ENCODE measurements around the gene B3GALT6. TPM values are rescaled to one million over a fixed set of nuclear protein-coding genes. Genes with fewer than 3 reads are reported as not detected.

The B3GALT6 gene
- total RNA-seq, 1 experiment from 2014 or later = 24.6 TPM

DNA sequence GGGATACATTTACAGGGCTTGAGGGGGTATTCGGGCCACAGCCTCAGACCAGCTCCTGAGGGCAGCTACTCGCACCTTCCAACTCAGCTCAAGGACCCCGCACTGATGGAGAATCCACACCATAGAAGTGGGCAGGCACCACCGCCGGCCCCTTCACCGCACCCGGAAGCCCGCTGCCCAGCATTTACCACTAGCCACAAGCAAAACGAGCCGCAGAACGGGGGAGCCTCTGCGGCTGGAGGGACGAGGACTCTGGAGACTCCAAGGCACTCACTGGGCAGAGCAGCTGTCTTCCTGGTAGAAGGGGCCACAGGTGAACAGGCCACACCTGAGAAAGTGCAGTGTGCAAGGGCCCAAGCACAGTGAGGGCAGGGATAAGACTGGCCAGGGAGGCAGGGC, 36.2 kb downstream of the B3GALT6 start:
- H3K27ac Mint-ChIP-seq (ENCODE audit: low read depth, unreplicated experiment) = no peak overlapping the region
- no peak for DNase-seq (ENCODE audit: unreplicated experiment)
- POLR2A ChIA-PET = no interaction called here
- TF ChIP-seq, protein P1, sequence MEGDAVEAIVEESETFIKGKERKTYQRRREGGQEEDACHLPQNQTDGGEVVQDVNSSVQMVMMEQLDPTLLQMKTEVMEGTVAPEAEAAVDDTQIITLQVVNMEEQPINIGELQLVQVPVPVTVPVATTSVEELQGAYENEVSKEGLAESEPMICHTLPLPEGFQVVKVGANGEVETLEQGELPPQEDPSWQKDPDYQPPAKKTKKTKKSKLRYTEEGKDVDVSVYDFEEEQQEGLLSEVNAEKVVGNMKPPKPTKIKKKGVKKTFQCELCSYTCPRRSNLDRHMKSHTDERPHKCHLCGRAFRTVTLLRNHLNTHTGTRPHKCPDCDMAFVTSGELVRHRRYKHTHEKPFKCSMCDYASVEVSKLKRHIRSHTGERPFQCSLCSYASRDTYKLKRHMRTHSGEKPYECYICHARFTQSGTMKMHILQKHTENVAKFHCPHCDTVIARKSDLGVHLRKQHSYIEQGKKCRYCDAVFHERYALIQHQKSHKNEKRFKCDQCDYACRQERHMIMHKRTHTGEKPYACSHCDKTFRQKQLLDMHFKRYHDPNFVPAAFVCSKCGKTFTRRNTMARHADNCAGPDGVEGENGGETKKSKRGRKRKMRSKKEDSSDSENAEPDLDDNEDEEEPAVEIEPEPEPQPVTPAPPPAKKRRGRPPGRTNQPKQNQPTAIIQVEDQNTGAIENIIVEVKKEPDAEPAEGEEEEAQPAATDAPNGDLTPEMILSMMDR (IDR thresholded peaks at IDR 0.05; ENCODE audit: unreplicated experiment) = no peak
- peaks cover 32% of the 10 kb centered on the region for H3K4me1 Mint-ChIP-seq (ENCODE audit: insufficient read depth, unreplicated experiment)
- intact Hi-C loops (cut with micrococcal nuclease) = no loop called here
- CTCF ChIA-PET = interaction anchor here (0.7 kb wide), 1 partner anchor 104 kb away, joined by 3 read pairs; no protein-coding TSS in a partner anchor
- no TSS peak for BruUV-seq (replicated peaks)
- H3K9me3 Mint-ChIP-seq (ENCODE audit: unreplicated experiment) = no peaks in the 10 kb centered on the region
- H3K36me3 Mint-ChIP-seq (ENCODE audit: insufficient read depth, unreplicated experiment) = peaks cover 62% of the 10 kb centered on the region
- no peak overlapping the region for H3K4me3 Mint-ChIP-seq (ENCODE audit: unreplicated experiment)
- H3K27me3 Mint-ChIP-seq (ENCODE audit: insufficient read depth, unreplicated experiment) = no peaks in the 10 kb centered on the region

DNA sequence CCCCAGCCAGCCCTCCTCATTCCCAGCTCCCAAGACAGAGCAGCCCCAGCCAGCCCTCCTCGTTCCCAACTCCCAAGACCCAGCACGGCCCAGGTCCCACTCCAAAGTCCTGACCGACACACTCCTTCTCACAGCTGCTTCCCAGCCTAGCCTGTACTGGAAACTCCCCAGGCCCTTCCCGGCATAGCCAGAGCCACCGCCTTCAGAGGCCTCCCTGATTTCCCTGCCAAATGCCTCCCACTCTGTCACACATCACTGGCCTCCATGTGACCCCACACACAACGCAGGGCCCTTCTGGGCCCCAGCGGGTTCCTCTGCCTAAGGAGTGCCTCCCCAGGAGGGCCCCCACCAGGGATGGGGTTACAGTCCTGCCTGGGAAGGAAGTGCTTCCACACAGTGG, 38.8 kb downstream of the B3GALT6 start:
- ChIA-PET POLR2A (interaction anchor here (1.3 to 1.5 kb wide), 2 partner anchors 11 to 14 kb away, joined by 3 to 8 read pairs; no protein-coding TSS in a partner anchor), CTCF (interaction anchor here (0.9 to 1.2 kb wide), 2 partner anchors 10 to 21 kb away, joined by 3 read pairs; partner anchors contain the start of gene SCNN1D)
- H3K4me1 Mint-ChIP-seq (ENCODE audit: insufficient read depth, unreplicated experiment) = peaks cover 20% of the 10 kb centered on the region
- H3K27me3 Mint-ChIP-seq (ENCODE audit: insufficient read depth, unreplicated experiment) = no peaks in the 10 kb centered on the region
- BruUV-seq (replicated peaks) = no TSS peak
- H3K27ac Mint-ChIP-seq (ENCODE audit: low read depth, unreplicated experiment) = peak overlapping the region; percentile 61
- peaks cover 46% of the 10 kb centered on the region for H3K36me3 Mint-ChIP-seq (ENCODE audit: insufficient read depth, unreplicated experiment)
- TF ChIP-seq, protein P1 (IDR thresholded peaks at IDR 0.05; ENCODE audit: unreplicated experiment) = no peak
- no peaks in the 10 kb centered on the region for H3K9me3 Mint-ChIP-seq (ENCODE audit: unreplicated experiment)
- intact Hi-C loops (cut with micrococcal nuclease) = no loop called here
- no peak for DNase-seq (ENCODE audit: unreplicated experiment)
- H3K4me3 Mint-ChIP-seq (ENCODE audit: unreplicated experiment) = peak overlapping the region; percentile 83

DNA sequence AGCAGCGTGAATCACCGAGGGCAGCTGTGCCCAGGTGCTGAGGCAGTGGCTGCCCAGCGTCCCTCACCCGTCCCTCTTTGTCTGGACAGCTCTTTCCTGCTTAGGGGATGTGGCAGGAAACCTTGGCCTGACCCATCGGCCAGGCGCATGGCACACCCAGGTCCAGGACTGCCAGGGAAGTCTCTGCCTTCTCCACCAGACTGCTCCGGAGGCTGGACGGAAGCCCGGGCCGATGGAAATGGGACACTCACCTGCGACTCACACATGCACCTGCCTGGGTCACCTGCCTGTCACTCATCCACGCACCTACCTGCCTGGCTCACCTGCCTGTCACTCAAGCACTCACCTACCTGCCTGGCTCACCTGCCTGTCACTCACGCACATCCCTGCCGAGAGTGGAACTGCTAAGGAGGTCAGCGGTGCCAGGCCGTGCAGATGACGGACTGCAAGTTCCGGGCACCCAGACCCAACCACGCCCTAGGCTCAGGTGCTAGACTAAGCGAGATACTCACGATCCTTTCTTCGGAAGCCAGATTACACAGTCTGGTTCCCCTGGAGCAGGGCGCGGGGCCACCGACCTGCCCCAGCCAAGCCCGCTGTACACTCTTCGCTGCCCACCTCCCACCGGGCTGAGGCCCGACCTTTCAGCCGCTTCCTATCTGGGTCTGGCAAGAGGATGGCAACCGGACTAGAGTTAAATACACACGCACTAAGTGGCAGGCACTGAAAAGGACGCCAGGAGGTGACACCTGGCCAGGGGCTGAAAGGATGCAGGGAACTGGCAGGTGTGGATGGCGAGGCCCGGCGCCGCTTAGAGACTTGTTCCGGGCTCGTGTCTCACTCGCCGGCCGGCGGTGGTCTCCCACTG, 40.5 kb downstream of the B3GALT6 start:
- TSS peak; percentile 38 for BruUV-seq (replicated peaks)
- peak overlapping the region; percentile 83 for H3K4me3 Mint-ChIP-seq (ENCODE audit: unreplicated experiment)
- POLR2A ChIA-PET = interaction anchor here (0.7 to 1.4 kb wide), 7 partner anchors 8 to 193 kb away, joined by 3 to 7 read pairs (median 4); partner anchors contain the start of gene AURKAIP1
- no peaks in the 10 kb centered on the region for H3K9me3 Mint-ChIP-seq (ENCODE audit: unreplicated experiment)
- peak; percentile 46 for DNase-seq (ENCODE audit: unreplicated experiment)
- TF ChIP-seq, protein P1 (IDR thresholded peaks at IDR 0.05; ENCODE audit: unreplicated experiment) = no peak
- H3K36me3 Mint-ChIP-seq (ENCODE audit: insufficient read depth, unreplicated experiment) = peaks cover 33% of the 10 kb centered on the region
- CTCF ChIA-PET = interaction anchor here (0.6 kb wide), 1 partner anchor 127 kb away, joined by 3 read pairs; no protein-coding TSS in a partner anchor
- H3K27me3 Mint-ChIP-seq (ENCODE audit: insufficient read depth, unreplicated experiment) = no peaks in the 10 kb centered on the region
- peak overlapping the region; percentile 82 for H3K27ac Mint-ChIP-seq (ENCODE audit: low read depth, unreplicated experiment)
- intact Hi-C loops (cut with micrococcal nuclease) = no loop called here
- H3K4me1 Mint-ChIP-seq (ENCODE audit: insufficient read depth, unreplicated experiment) = peaks cover 17% of the 10 kb centered on the region

DNA sequence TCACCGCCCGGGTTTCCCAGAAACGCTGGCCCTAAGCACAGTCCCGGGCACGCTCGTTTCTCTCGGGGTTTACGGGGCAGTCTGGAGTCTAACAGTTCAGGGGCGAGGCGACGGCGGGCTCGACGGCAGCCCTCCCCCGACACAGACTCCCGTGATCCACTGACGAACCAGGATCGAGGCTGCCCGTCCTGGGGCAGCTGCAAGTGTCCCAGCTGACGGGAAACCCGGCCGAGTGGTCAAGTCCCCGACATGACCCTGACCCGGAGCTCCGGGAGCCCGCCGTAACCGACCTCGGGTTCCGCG, 41.1 kb downstream of the B3GALT6 start:
- H3K27me3 Mint-ChIP-seq (ENCODE audit: insufficient read depth, unreplicated experiment) = no peaks in the 10 kb centered on the region
- H3K4me3 Mint-ChIP-seq (ENCODE audit: unreplicated experiment) = peak overlapping the region; percentile 83
- intact Hi-C loops (cut with micrococcal nuclease) = no loop called here
- DNase-seq (ENCODE audit: unreplicated experiment) = no peak
- TF ChIP-seq, protein P1 (IDR thresholded peaks at IDR 0.05; ENCODE audit: unreplicated experiment) = no peak
- BruUV-seq (replicated peaks) = no TSS peak
- peaks cover 29% of the 10 kb centered on the region for H3K36me3 Mint-ChIP-seq (ENCODE audit: insufficient read depth, unreplicated experiment)
- H3K27ac Mint-ChIP-seq (ENCODE audit: low read depth, unreplicated experiment) = peak overlapping the region; percentile 82
- POLR2A ChIA-PET = interaction anchor here (0.6 to 1.4 kb wide), 10 partner anchors 9 to 252 kb away, joined by 3 to 8 read pairs (median 4); partner anchors contain the start of gene AURKAIP1
- H3K9me3 Mint-ChIP-seq (ENCODE audit: unreplicated experiment) = no peaks in the 10 kb centered on the region
- peaks cover 17% of the 10 kb centered on the region for H3K4me1 Mint-ChIP-seq (ENCODE audit: insufficient read depth, unreplicated experiment)
- CTCF ChIA-PET = interaction anchor here (0.6 kb wide), 1 partner anchor 231 kb away, joined by 3 read pairs; no protein-coding TSS in a partner anchor
